ENCODE results near the gene RAD51C. TPM values are rescaled to one million over a fixed set of nuclear protein-coding genes. Genes with fewer than 3 reads are reported as not detected.

RAD51C gene
- polyA plus RNA-seq, 1 of the 3 experiments (the other 2 are of a cell fraction), result 36.1 TPM

- 72% methylated on average over 2 of the region's 2 CpGs for WGBS (ENCODE audit: low lambda C conversion rate)
- POLR2A ChIA-PET, result no interaction called here
These were observed 28.1 kb upstream of the RAD51C start for GRCh38 chr17:58664302-58664701.

More at GRCh38 chr17:58664302-58664701, 28.1 kb upstream of the RAD51C start:
- Histone ChIP-seq H3K27me3 (ENCODE audit: insufficient read depth) (no peaks in the 10 kb centered on the region), H3K9me3 (no peaks in the 10 kb centered on the region), H3K4me3 (ENCODE audit: low read depth in 2 of 2, low read length in 1 of 2) (no peak overlapping the region), H3K4me1 (ENCODE audit: control insufficient read depth in 1 of 2, insufficient read depth in 2 of 2, low read depth in 1 of 2, low read length in 1 of 2) (no peaks in the 10 kb centered on the region; a peak in 1 of 4 replicates), H3F3A (replicated peaks; ENCODE audit: insufficient read depth) (peaks cover 5% of the 10 kb centered on the region), H2AFZ (ENCODE audit: low read depth) (no peak overlapping the region), H3K79me2 (ENCODE audit: insufficient read depth) (no peaks in the 10 kb centered on the region), H3K4me2 (no peak overlapping the region), H3K9me2 (no peaks in the 10 kb centered on the region), H3K9ac (no peak overlapping the region), H3K27ac (ENCODE audit: low read depth in 2 of 2, low read length in 1 of 2) (no peak overlapping the region), H4K20me1 (ENCODE audit: insufficient read depth) (no peaks in the 10 kb centered on the region), H3K36me3 (replicated peaks in 1 of 2; ENCODE audit: control insufficient read depth in 1 of 2, insufficient read depth in 2 of 2, low read length in 1 of 2) (no peaks in the 10 kb centered on the region)
- no peak for DNase-seq
- TF ChIP-seq MXI1 (IDR thresholded peaks at IDR 0.05; ENCODE audit: low read depth, low read length) (no peak), RFX5 (IDR thresholded peaks at IDR 0.05; ENCODE audit: low read length) (no peak), TCF12 (IDR thresholded peaks at IDR 0.05) (no peak), PBX3 (IDR thresholded peaks at IDR 0.05) (no peak), RCOR1 (IDR thresholded peaks at IDR 0.05; ENCODE audit: low read length) (no peak), REST (IDR thresholded peaks at IDR 0.05; ENCODE audit: low read depth, low read length) (no peak), FOXJ3 (CRISPR knock-in tag; IDR thresholded peaks at IDR 0.05) (no peak), EP300 (IDR thresholded peaks at IDR 0.05; ENCODE audit: borderline replicate concordance in 1 of 2, low read depth in 1 of 2, low read length in 1 of 2) (no peak), GABPA (IDR thresholded peaks at IDR 0.05; ENCODE audit: low read depth) (no peak), JUND (IDR thresholded peaks at IDR 0.05) (no peak), TEAD4 (IDR thresholded peaks at IDR 0.05; ENCODE audit: borderline replicate concordance, insufficient read depth) (no peak), EZH2phosphoT487 (IDR thresholded peaks at IDR 0.05; ENCODE audit: borderline replicate concordance, low read depth) (no peak), FOSL2 (IDR thresholded peaks at IDR 0.05; ENCODE audit: borderline replicate concordance, low read depth) (no peak), RAD21 (IDR thresholded peaks at IDR 0.05; ENCODE audit: low read length) (no peak), MAX (IDR thresholded peaks at IDR 0.05; ENCODE audit: low read depth) (no peak), CTCF (IDR thresholded peaks at IDR 0.05) (no peak), IRF3 (IDR thresholded peaks at IDR 0.05; ENCODE audit: low read depth, low read length) (no peak), RXRA (IDR thresholded peaks at IDR 0.05; ENCODE audit: borderline replicate concordance, low read depth) (no peak)
- CTCF ChIA-PET, result no interaction called here
